Heart right ventricle (tissue), 16 donors: ENCODE measurements around the gene ZBTB8OS. TPM values are rescaled to one million over a fixed set of nuclear protein-coding genes. Genes with fewer than 3 reads are reported as not detected.
A peak's percentile ranks its signal among the peaks of the same experiment; 100 is the strongest.

Experiments used
- ATAC-seq, 8 donors: fragments of 200-7000 bp; cut with Tn5 transposase; one replicate each; pipeline ENCODE4 v1.9.1; 2020; ENCODE audit warnings: mild to moderate bottlenecking in 8 of 8, moderate library complexity in 8 of 8, moderate number of reproducible peaks in 1 of 8
- DNase-seq, 2 donors: peaks; one replicate each; pipeline ENCODE4 v3.0.0-alpha.2; 2020
- H3K27ac ChIP-seq, 10 donors: fragments of 200-600 bp; sonication (generic) in 2 of 10; one replicate each; pipeline versions ENCODE4 v1.5.0 to v1.8.0; 2020 to 2022; ENCODE audit warnings: mild to moderate bottlenecking in 3 of 10
- H3K27me3 ChIP-seq, 7 donors: fragments of 200-600 bp; one replicate each; pipeline ENCODE4 v1.8.0; 2021 to 2022; ENCODE audit warnings: mild to moderate bottlenecking in 2 of 7
- H3K36me3 ChIP-seq, 9 donors: fragments of 200-600 bp; sonication (generic) in 1 of 9; one replicate each; pipeline versions ENCODE4 v1.5.0 to v1.8.0; 2020 to 2022; ENCODE audit warnings: mild to moderate bottlenecking in 2 of 9
- H3K4me1 ChIP-seq, 9 donors: fragments of 200-600 bp; sonication (generic) in 1 of 9; one replicate each; pipeline versions ENCODE4 v1.5.0 to v1.8.0; 2020 to 2022; ENCODE audit warnings: mild to moderate bottlenecking in 4 of 9
- H3K4me3 ChIP-seq, 10 donors: fragments of 200-600 bp; sonication (generic) in 2 of 10; one replicate each; pipeline versions ENCODE4 v1.5.0 to v1.8.0; 2020 to 2022; ENCODE audit warnings: mild to moderate bottlenecking in 7 of 10, moderate library complexity in 2 of 10
- H3K9me3 ChIP-seq, 11 donors: fragments of 200-600 bp in 10 of 11; sonication (generic) in 2 of 11; one replicate each; pipeline versions ENCODE4 v1.5.0 to v1.8.0; 2013 to 2022; ENCODE audit warnings: mild to moderate bottlenecking in 2 of 11, control low read depth in 1 of 11, moderate library complexity in 1 of 11
- WGBS, 2 donors: extraction: QIAGEN DNeasy Blood & Tissue Kit; methylation state at CpG; one replicate each; pipeline ENCODE4 v1.1.7; 2013; ENCODE audit warnings: inconsistent platforms in 1 of 2; 5-methylcytosine and 5-hydroxymethylcytosine counted together
- intact Hi-C, 10 donors: fragments of 100-400 bp; cut with DNase I; formaldehyde crosslinking; loops; one replicate each; pipeline versions ENCODE4 v1.11.1 to v1.14.2; 2022
- polyA plus RNA-seq, 2 donors: library from polyadenylated mRNA; stranded (reverse); fragments of 200-250 nt; gene quantifications; one replicate each; pipeline ENCODE4 v1.2.3, GENCODE V29; 2013
- total RNA-seq, 10 donors: library from RNA; stranded (reverse); fragmentation: NEBNext Ultra II Directional in 3 of 10; extraction: Animal tissue kit (Norgen Biotek cat#: 25700) in 3 of 10; gene quantifications; one replicate each; pipeline versions ENCODE4 v1.2.1 to v1.2.4, GENCODE V29; 2021 to 2023
- TF ChIP-seq, protein P1 (sequence below), 9 donors: fragments of 200-600 bp; sonication (generic) in 2 of 9; IDR thresholded peaks; one replicate each; pipeline versions ENCODE4 v1.5.0 to v1.8.0; 2021 to 2022; ENCODE audit warnings: antibody characterized with exemption in 9 of 9, mild to moderate bottlenecking in 5 of 9, moderate library complexity in 1 of 9
- donor health status: Arrhythmogenic right ventricular cardiomyopathy.
- donor health status: ischemic (EF 13 %, LVEDD 7.1; RV severe dilation, severe dysfunction).
- donor health status: healthy with polysubstance abuse.
- donor health status: DM: no; HTN: yes; CAD: no.
- donor health status: DM: no; HTN: no; CAD: no.
- donor health status: ischemic (EF 25% LVEDD 6.9; RV normal size, moderate dysfunction).
- donor health status: ischemic (EF 25% LVEDD 5.7; RV mildly dilated, moderate dysfunction).
- donor health status: healthy.
- donor health status: DM: yes; HTN: yes; CAD: no.
- donor health status: Ischemic cardiomyopathy.
- donor health status: ischemic (EF 35%, LVEDD 5.7; RV mildly dilated, moderate dysfunction).
- donor health status: nonischemic (EF 11% LVEDD 7.7; RV severe dilation, severe dysfunction).
- donor health status: DM: yes; HTN: yes; CAD: no.
- donor health status: PGD.
- donor health status: ischemic (EF 29% LVEDD 5.4; RV normal size, mild dysfunction).
- donor health status: nonischemic (EF 23%, LVEDD 6.1; RV moderate dilation, normal function).

The ZBTB8OS gene
- total and polyA plus RNA-seq, 12 donors: 27.5 to 65.0 (median 33.4) TPM

- peaks cover 0 to 42% (median 0%) of the 10 kb centered on the region in 9 donors for H3K36me3 ChIP-seq
- ATAC-seq (peak in 2 of 8 donors; percentile 15 to 30), DNase-seq (no peak)
- no peak overlapping the region for H3K27ac ChIP-seq
- intact Hi-C loops: loop anchor here in 1 of 10 donors (10.0 kb wide), 1 partner anchor 81 kb away; no protein-coding TSS in a partner anchor
- no peaks in the 10 kb centered on the region for H3K9me3 ChIP-seq
- no peaks in the 10 kb centered on the region for H3K4me1 ChIP-seq
- H3K4me3 ChIP-seq: no peak overlapping the region
- H3K27me3 ChIP-seq: no peaks in the 10 kb centered on the region
- TF ChIP-seq, protein P1, sequence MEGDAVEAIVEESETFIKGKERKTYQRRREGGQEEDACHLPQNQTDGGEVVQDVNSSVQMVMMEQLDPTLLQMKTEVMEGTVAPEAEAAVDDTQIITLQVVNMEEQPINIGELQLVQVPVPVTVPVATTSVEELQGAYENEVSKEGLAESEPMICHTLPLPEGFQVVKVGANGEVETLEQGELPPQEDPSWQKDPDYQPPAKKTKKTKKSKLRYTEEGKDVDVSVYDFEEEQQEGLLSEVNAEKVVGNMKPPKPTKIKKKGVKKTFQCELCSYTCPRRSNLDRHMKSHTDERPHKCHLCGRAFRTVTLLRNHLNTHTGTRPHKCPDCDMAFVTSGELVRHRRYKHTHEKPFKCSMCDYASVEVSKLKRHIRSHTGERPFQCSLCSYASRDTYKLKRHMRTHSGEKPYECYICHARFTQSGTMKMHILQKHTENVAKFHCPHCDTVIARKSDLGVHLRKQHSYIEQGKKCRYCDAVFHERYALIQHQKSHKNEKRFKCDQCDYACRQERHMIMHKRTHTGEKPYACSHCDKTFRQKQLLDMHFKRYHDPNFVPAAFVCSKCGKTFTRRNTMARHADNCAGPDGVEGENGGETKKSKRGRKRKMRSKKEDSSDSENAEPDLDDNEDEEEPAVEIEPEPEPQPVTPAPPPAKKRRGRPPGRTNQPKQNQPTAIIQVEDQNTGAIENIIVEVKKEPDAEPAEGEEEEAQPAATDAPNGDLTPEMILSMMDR (IDR thresholded peaks at IDR 0.05): no peak
- 93 to 96% methylated on average over 17 of the region's 17 CpGs for WGBS, 2 donors
Measured at GRCh38 chr1:32605711-32606424, 44.5 kb downstream of the ZBTB8OS start.

DNA sequence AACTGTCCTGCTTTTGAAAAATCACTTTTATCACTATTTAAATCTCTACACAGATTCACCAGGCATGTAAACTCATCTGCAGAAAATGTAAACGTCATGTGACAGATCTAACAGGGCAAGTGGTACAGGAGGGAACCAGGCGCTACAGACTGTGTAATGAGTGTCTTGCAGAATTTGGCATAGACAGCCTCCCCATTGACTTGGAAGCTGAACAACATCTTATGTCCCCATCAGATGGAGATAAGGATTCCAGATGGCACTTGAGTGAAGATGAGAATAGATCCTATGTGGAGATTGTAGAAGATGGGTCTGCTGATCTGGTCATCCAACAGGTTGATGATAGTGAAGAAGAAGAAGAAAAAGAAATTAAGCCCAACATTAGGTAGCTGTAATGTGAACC is 50.3 kb downstream of the ZBTB8OS start:
- TF ChIP-seq, protein P1 (IDR thresholded peaks at IDR 0.05): no peak
- no peaks in the 10 kb centered on the region for H3K4me1 ChIP-seq
- ATAC-seq (no peak), DNase-seq (no peak)
- no peak overlapping the region for H3K4me3 ChIP-seq
- no peaks in the 10 kb centered on the region for H3K9me3 ChIP-seq
- no peak overlapping the region for H3K27ac ChIP-seq
- 90 to 92% methylated on average over 2 of the region's 2 CpGs for WGBS, 2 donors
- H3K36me3 ChIP-seq: peaks cover 0 to 79% (median 4%) of the 10 kb centered on the region in 9 donors
- intact Hi-C loops: loop anchor here in 1 of 10 donors (10.0 kb wide), 1 partner anchor 75 kb away; no protein-coding TSS in a partner anchor
- H3K27me3 ChIP-seq: no peaks in the 10 kb centered on the region

DNA sequence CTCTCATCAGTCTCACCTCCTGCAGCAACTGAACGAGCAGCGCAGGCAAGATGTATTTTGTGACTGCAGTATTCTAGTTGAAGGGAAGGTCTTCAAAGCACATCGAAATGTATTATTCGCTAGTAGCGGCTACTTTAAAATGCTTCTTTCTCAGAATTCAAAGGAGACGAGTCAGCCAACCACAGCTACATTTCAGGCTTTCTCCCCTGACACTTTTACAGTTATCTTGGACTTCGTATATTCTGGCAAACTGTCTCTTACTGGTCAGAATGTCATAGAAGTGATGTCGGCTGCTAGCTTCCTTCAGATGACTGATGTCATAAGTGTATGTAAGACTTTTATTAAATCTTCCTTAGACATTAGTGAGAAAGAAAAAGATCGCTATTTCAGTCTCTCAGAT is 57.4 kb downstream of the ZBTB8OS start:
- H3K27me3 ChIP-seq: no peaks in the 10 kb centered on the region
- intact Hi-C loops: no loop called here
- whole genome bisulfite sequencing, 2 donors: 93% methylated on average over 9 of the region's 9 CpGs
- H3K27ac ChIP-seq: no peak overlapping the region
- H3K4me3 ChIP-seq: no peak overlapping the region
- ATAC-seq (no peak), DNase-seq (no peak)
- peaks cover 0 to 69% (median 4%) of the 10 kb centered on the region in 9 donors for H3K36me3 ChIP-seq
- TF ChIP-seq, protein P1 (IDR thresholded peaks at IDR 0.05): no peak
- H3K9me3 ChIP-seq: no peaks in the 10 kb centered on the region
- no peaks in the 10 kb centered on the region for H3K4me1 ChIP-seq

- H3K27ac ChIP-seq: no peak overlapping the region
- no peak overlapping the region for H3K4me3 ChIP-seq
- H3K9me3 ChIP-seq: no peaks in the 10 kb centered on the region
- 88 to 89% methylated on average over 10 of the region's 10 CpGs for WGBS, 2 donors
- intact Hi-C loops: no loop called here
- no peaks in the 10 kb centered on the region for H3K27me3 ChIP-seq
- no peaks in the 10 kb centered on the region for H3K4me1 ChIP-seq
- TF ChIP-seq, protein P1 (IDR thresholded peaks at IDR 0.05): no peak
- no peaks in the 10 kb centered on the region for H3K36me3 ChIP-seq
- ATAC-seq (no peak), DNase-seq (no peak)
Measured at GRCh38 chr1:32580348-32581017, 69.9 kb downstream of the ZBTB8OS start.

Other genes starting within 250 kb of the ZBTB8OS start
- under 1 TPM in 5 of 10 donors, not detected in 5; 0.02 to 0.04 (median 0.02) TPM for gene ZBTB8B, start 185.5 kb downstream of the ZBTB8OS start, total RNA-seq
- under 1 TPM in 1 of 2 donors, not detected in 1; under 0.01 TPM for gene ZBTB8B, start 185.5 kb downstream of the ZBTB8OS start, polyA plus RNA-seq
- 1 to 10 TPM; 2.7 to 3.8 (median 3.1) TPM for gene ZBTB8A, start 111.1 kb downstream of the ZBTB8OS start, total RNA-seq
- gene ZBTB8A, start 111.1 kb downstream of the ZBTB8OS start, polyA plus RNA-seq: 1 to 10 TPM; 1.7 to 1.8 TPM
- 100 to 1,000 TPM in 8 of 10 donors, 10 to 100 TPM in 2; 86.6 to 119 (median 110) TPM for gene RBBP4, start 658 bp upstream of the ZBTB8OS start, total RNA-seq
- 10 to 100 TPM; 17.9 to 50.7 TPM for gene RBBP4, start 658 bp upstream of the ZBTB8OS start, polyA plus RNA-seq
- 10 to 100 TPM in 9 of 10 donors, 1 to 10 TPM in 1; 9.9 to 27.8 (median 17.7) TPM for gene SYNC, start 52.2 kb upstream of the ZBTB8OS start, total RNA-seq
- 10 to 100 TPM in 1 of 2 donors, 1 to 10 TPM in 1; 2.7 to 10.5 TPM for gene SYNC, start 52.2 kb upstream of the ZBTB8OS start, polyA plus RNA-seq
- gene YARS1, start 166.8 kb upstream of the ZBTB8OS start, total RNA-seq: 10 to 100 TPM; 26.2 to 48.5 (median 31.0) TPM
- 10 to 100 TPM; 20.5 to 48.5 TPM for gene YARS1, start 166.8 kb upstream of the ZBTB8OS start, polyA plus RNA-seq
- gene S100PBP, start 167.1 kb upstream of the ZBTB8OS start, total RNA-seq: 10 to 100 TPM in 8 of 10 donors, 1 to 10 TPM in 2; 9.2 to 18.0 (median 11.5) TPM
- gene S100PBP, start 167.1 kb upstream of the ZBTB8OS start, polyA plus RNA-seq: 10 to 100 TPM in 1 of 2 donors, 1 to 10 TPM in 1; 3.7 to 19.2 TPM
- gene FNDC5, start 220.4 kb upstream of the ZBTB8OS start, total RNA-seq: 100 to 1,000 TPM in 2 of 10 donors, 10 to 100 TPM in 8; 44.7 to 130 (median 73.5) TPM
- gene FNDC5, start 220.4 kb upstream of the ZBTB8OS start, polyA plus RNA-seq: 10 to 100 TPM; 12.4 to 75.1 TPM
- gene HPCA, start 235.9 kb upstream of the ZBTB8OS start, total RNA-seq: not detected
- gene HPCA, start 235.9 kb upstream of the ZBTB8OS start, polyA plus RNA-seq: not detected